ENCODE results near the gene CHD3.
A peak's percentile ranks its signal among the peaks of the same experiment; 100 is the strongest.
"Not testable (repeated sequence)": the region's sequence is repeated elsewhere in the genome, so short reads cannot be mapped to it uniquely, and the experiment has no call there.

CHD3 gene

DNA sequence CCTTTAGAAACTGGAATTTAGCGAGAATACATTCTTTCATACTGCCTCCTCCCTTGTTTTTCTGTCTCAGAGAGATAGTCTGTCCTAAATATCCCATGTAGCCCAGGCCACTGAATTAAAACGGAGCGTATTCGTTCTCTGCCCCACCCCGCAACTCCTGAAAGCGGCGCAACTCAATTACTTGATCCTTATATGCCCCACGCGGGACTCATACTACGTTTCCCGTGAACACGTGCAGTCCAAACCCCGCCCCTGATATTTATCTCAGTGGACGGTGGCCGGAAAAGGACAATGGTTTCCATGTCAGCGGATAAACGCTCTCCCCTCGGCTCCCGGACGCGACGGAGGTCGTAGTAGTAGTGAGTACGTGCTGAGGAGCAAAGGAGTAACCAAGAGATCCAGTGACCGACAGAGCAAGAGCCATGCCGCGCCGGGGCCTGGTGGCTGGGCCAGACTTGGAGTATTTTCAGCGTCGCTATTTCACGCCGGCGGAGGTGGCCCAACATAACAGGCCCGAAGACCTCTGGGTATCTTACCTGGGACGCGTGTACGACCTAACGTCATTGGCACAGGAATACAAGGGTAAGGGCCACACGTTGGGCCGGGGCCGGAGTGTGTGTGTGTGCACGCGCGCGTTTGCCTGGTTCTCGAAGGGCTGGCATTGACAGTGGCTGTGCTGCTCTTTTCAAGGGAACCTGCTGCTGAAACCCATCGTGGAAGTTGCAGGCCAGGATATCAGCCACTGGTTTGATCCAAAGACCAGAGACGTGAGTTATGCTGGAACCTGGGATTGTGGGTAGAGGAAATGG lies 30.7 kb upstream of the CHD3 start, which contains the start of gene CYB5D1:
CYB5D1 (plus strand) TSS at position 291 of the 809 bp plus-strand sequence; CDS start at position 423, 132 bp downstream.
- Histone ChIP-seq H3K9ac (ENCODE audit: low read length) (peak within 1 kb of the TSS; percentile 93), H3K4me1 (ENCODE audit: control insufficient read depth, insufficient read depth, low read length) (peaks cover 19% of the 10 kb centered on the region), H3K36me3 (ENCODE audit: control insufficient read depth, insufficient read depth, low read length) (peaks cover 15% of the 10 kb centered on the region), H3K9me3 (ENCODE audit: control insufficient read depth, insufficient read depth, low read depth, low read length) (no peaks in the 10 kb centered on the region), H3K4me3 (ENCODE audit: low read depth, low read length) (peak within 1 kb of the TSS; percentile 79), H3K27me3 (ENCODE audit: control insufficient read depth, insufficient read depth, low read length) (peaks cover 36% of the 10 kb centered on the region), H3K27ac (ENCODE audit: low read depth, low read length) (peak within 1 kb of the TSS; percentile 90)

GRCh38 chr17:7858522-7858810 lies 30.1 kb upstream of the CHD3 start:
- Histone ChIP-seq H3K27me3 (ENCODE audit: control insufficient read depth, insufficient read depth, low read length) (peaks cover 30% of the 10 kb centered on the region), H3K27ac (ENCODE audit: low read depth, low read length) (no peak overlapping the region), H3K9me3 (ENCODE audit: control insufficient read depth, insufficient read depth, low read depth, low read length) (no peaks in the 10 kb centered on the region), H3K9ac (ENCODE audit: low read length) (peak overlapping the region; percentile 93), H3K4me1 (ENCODE audit: control insufficient read depth, insufficient read depth, low read length) (peaks cover 17% of the 10 kb centered on the region), H3K4me3 (ENCODE audit: low read depth, low read length) (peak overlapping the region; percentile 79), H3K36me3 (ENCODE audit: control insufficient read depth, insufficient read depth, low read length) (peaks cover 18% of the 10 kb centered on the region)

- Histone ChIP-seq H3K4me3 (ENCODE audit: low read depth, low read length) (peak overlapping the region; percentile 79), H3K27ac (ENCODE audit: low read depth, low read length) (no peak overlapping the region), H3K9me3 (ENCODE audit: control insufficient read depth, insufficient read depth, low read depth, low read length) (no peaks in the 10 kb centered on the region), H3K9ac (ENCODE audit: low read length) (peak overlapping the region; percentile 93), H3K4me1 (ENCODE audit: control insufficient read depth, insufficient read depth, low read length) (peaks cover 17% of the 10 kb centered on the region), H3K36me3 (ENCODE audit: control insufficient read depth, insufficient read depth, low read length) (peaks cover 21% of the 10 kb centered on the region), H3K27me3 (ENCODE audit: control insufficient read depth, insufficient read depth, low read length) (peaks cover 25% of the 10 kb centered on the region)
These were observed 29.6 kb upstream of the CHD3 start for GRCh38 chr17:7859028-7859427.

DNA sequence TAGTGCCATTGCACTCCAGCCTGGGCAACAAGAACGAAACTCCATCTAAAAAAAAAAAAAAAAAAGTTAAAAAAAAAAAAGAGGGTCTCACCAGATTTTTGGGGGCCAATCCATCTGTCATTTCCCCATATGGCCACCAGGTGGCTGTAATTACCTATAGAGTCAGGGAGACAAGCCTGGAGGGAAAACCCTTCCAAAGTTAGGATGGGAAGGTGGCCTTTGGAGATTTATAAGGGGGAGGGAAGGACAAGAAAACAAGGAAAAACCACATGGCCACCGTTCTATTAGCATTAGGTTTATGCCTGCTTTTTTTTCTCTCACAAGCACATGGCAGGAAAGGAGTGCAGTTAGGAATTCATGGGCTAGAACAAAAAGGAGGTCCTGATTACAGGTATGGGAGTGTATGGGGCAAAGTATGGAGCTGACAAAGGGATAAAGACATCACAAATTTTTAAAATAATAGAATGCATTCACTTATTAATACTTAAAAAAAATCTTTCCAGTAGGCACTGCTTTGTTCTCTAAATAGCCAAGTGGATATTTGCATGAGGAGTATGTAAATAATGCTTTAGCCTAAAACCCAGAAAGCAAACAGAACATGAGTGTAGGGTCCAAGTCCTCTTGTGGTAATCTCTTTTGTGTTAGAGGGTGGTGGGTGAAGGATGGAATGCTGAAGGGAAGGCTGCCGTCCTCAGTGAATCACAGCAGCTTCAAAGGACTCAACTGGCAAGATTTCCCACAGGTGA lies 25.7 kb upstream of the CHD3 start:
- H3K36me3 ChIP-seq (ENCODE audit: control insufficient read depth, insufficient read depth, low read length), result peaks cover 22% of the 10 kb centered on the region
- no peaks in the 10 kb centered on the region for H3K27me3 ChIP-seq (ENCODE audit: control insufficient read depth, insufficient read depth, low read length)
- H3K4me1 ChIP-seq (ENCODE audit: control insufficient read depth, insufficient read depth, low read length), result peaks cover 5% of the 10 kb centered on the region; the same call in 1 of the 2 replicates
- H3K27ac ChIP-seq (ENCODE audit: low read depth, low read length), result no peak overlapping the region
- no peaks in the 10 kb centered on the region for H3K9me3 ChIP-seq (ENCODE audit: control insufficient read depth, insufficient read depth, low read depth, low read length)
- H3K4me3 ChIP-seq (ENCODE audit: low read depth, low read length), result no peak overlapping the region
- no peak overlapping the region for H3K9ac ChIP-seq (ENCODE audit: low read length)

GRCh38 chr17:7864384-7864783 lies 24.2 kb upstream of the CHD3 start:
- H3K9ac ChIP-seq (ENCODE audit: low read length); H3K27ac ChIP-seq (ENCODE audit: low read depth, low read length); H3K4me3 ChIP-seq (ENCODE audit: low read depth, low read length); H3K27me3 ChIP-seq (ENCODE audit: control insufficient read depth, insufficient read depth, low read length); H3K9me3 ChIP-seq (ENCODE audit: control insufficient read depth, insufficient read depth, low read depth, low read length); H3K4me1 ChIP-seq (ENCODE audit: control insufficient read depth, insufficient read depth, low read length): not testable (repeated sequence)
- H3K36me3 ChIP-seq (ENCODE audit: control insufficient read depth, insufficient read depth, low read length), result peaks cover 22% of the 10 kb centered on the region

DNA sequence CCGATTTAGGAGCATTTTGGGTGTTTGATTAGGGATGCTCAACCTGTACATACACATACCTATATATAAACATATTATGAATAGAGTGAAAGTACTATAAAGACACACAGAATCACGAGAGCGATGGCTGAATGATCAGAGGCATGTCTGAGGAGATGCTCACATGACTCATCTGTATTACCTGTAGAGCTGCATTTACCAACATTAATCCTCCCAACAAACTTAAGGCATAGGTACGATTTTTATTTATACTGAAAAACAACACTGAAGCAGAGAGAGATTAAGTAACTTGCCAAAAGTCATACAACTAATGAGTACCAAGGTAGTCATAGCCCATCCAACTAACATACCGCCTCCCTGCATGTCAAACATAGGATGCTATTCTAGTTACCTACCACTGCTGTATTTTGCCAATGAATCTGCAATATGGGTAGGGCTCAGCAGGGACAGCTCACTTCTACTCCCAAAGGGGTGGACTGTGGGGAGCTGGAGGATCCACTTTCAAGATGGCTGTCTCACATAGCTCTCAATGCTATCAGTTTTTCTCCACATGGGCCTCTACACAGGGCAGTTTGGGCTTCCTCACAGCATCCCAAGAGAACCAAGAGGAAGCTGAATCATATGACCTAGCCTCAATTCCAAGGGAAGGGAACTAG lies 23.5 kb upstream of the CHD3 start:
- H3K36me3 ChIP-seq (ENCODE audit: control insufficient read depth, insufficient read depth, low read length), result peaks cover 20% of the 10 kb centered on the region
- no peaks in the 10 kb centered on the region for H3K4me1 ChIP-seq (ENCODE audit: control insufficient read depth, insufficient read depth, low read length)
- H3K4me3 ChIP-seq (ENCODE audit: low read depth, low read length), result no peak overlapping the region
- H3K9ac ChIP-seq (ENCODE audit: low read length), result no peak overlapping the region
- no peaks in the 10 kb centered on the region for H3K27me3 ChIP-seq (ENCODE audit: control insufficient read depth, insufficient read depth, low read length)
- H3K9me3 ChIP-seq (ENCODE audit: control insufficient read depth, insufficient read depth, low read depth, low read length), result no peaks in the 10 kb centered on the region
- H3K27ac ChIP-seq (ENCODE audit: low read depth, low read length), result no peak overlapping the region

DNA sequence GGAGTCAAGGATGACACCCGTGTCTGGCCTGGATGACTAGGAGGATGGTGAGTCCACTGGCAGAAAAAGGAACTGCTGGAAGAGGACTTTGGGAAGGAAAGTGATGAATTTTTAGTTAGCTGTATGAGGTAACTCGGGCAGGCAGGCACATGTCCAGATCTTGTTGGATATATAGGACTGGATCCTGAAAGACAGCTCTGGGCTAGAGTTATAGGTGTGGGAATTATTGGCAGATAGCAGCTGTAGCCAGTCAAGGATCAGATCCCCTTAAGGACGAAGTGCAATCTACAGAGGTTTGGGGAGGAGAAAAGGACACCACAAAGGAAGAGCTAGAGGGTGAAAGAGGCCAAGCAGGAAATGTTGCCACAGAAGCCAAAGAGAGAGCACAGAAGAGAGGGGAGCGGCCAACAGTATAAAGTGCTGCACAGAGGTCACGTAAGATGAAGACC lies 20.7 kb upstream of the CHD3 start:
- H3K9ac ChIP-seq (ENCODE audit: low read length), result no peak overlapping the region
- no peak overlapping the region for H3K4me3 ChIP-seq (ENCODE audit: low read depth, low read length)
- H3K27me3 ChIP-seq (ENCODE audit: control insufficient read depth, insufficient read depth, low read length), result no peaks in the 10 kb centered on the region
- peaks cover 8% of the 10 kb centered on the region; the same call in 1 of the 2 replicates for H3K36me3 ChIP-seq (ENCODE audit: control insufficient read depth, insufficient read depth, low read length)
- no peaks in the 10 kb centered on the region for H3K4me1 ChIP-seq (ENCODE audit: control insufficient read depth, insufficient read depth, low read length)
- no peak overlapping the region for H3K27ac ChIP-seq (ENCODE audit: low read depth, low read length)
- no peaks in the 10 kb centered on the region for H3K9me3 ChIP-seq (ENCODE audit: control insufficient read depth, insufficient read depth, low read depth, low read length)

DNA sequence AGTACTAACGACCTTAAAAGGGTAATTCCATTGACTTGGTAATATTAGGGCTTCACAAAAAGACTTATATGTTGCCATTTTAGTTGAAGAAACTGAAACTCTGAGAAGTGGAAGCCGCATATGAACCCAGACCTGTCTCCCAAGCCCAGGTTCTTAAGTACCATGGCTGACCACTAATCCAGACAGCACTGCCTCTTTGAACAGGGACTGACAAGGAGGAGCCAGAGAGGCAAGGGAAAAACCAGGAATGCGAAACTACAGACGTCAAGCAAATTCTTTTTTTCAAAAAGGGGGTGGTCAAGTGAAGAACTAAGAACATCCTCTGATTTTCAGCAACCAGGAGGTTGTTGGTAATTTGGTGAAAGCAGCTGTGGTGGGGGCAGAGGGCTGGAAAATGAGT lies 15.5 kb upstream of the CHD3 start:
- Histone ChIP-seq H3K36me3 (ENCODE audit: control insufficient read depth, insufficient read depth, low read length) (no peaks in the 10 kb centered on the region), H3K4me3 (ENCODE audit: low read depth, low read length) (no peak overlapping the region), H3K9me3 (ENCODE audit: control insufficient read depth, insufficient read depth, low read depth, low read length) (no peaks in the 10 kb centered on the region), H3K4me1 (ENCODE audit: control insufficient read depth, insufficient read depth, low read length) (no peaks in the 10 kb centered on the region), H3K27me3 (ENCODE audit: control insufficient read depth, insufficient read depth, low read length) (no peaks in the 10 kb centered on the region), H3K9ac (ENCODE audit: low read length) (no peak overlapping the region), H3K27ac (ENCODE audit: low read depth, low read length) (no peak overlapping the region)

DNA sequence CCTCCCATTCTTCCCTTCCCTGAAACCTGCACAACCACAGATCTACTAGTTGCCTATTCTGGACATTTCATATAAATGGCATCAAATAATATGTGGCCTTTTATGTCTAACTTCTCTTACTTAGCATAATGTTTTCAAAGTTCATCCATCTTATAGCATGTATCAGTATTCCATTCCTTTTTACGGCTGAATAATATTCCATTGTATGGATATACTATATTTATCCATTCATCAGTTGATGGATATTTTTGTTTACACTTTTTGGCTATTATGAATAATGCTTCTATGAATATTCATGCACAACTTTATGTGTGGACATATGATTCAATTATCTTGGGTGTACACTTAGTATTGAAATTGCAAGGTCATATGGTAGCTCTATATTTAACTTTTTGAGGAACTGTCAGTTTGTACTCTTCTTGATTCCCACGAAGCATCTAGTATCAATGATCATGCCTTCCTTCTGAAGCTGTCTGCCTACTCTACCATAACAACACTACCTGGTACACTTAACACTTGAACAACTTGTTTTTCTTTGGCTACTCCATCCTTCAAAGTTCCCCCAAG lies 12.7 kb upstream of the CHD3 start:
- Histone ChIP-seq H3K36me3 (ENCODE audit: control insufficient read depth, insufficient read depth, low read length) (peaks cover 16% of the 10 kb centered on the region), H3K4me3 (ENCODE audit: low read depth, low read length) (no peak overlapping the region), H3K9ac (ENCODE audit: low read length) (no peak overlapping the region), H3K27me3 (ENCODE audit: control insufficient read depth, insufficient read depth, low read length) (no peaks in the 10 kb centered on the region), H3K4me1 (ENCODE audit: control insufficient read depth, insufficient read depth, low read length) (no peaks in the 10 kb centered on the region), H3K9me3 (ENCODE audit: control insufficient read depth, insufficient read depth, low read depth, low read length) (no peaks in the 10 kb centered on the region), H3K27ac (ENCODE audit: low read depth, low read length) (no peak overlapping the region)

DNA sequence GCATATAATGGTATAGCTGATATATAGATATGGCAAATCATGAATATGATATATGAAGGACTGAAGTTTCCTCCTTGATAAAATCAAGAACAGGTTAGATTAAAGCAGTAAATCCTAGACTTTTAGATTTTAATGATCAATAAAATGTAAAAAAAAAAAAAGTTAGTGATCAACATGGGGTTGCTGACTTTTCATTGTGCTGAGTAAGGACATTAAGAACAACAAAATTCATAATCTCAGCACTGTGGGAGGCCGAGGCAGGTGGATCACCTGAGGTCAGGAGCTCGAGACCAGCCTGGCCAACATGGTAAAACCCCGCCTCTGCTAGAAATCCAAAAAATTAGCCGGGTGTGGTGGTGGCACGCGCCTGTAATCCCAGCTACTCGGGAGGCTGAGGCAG lies 10.4 kb upstream of the CHD3 start:
- H3K27ac ChIP-seq (ENCODE audit: low read depth, low read length), result no peak overlapping the region
- H3K4me3 ChIP-seq (ENCODE audit: low read depth, low read length), result no peak overlapping the region
- H3K27me3 ChIP-seq (ENCODE audit: control insufficient read depth, insufficient read depth, low read length), result no peaks in the 10 kb centered on the region
- no peak overlapping the region for H3K9ac ChIP-seq (ENCODE audit: low read length)
- H3K36me3 ChIP-seq (ENCODE audit: control insufficient read depth, insufficient read depth, low read length), result peaks cover 29% of the 10 kb centered on the region
- no peaks in the 10 kb centered on the region; the same call in 1 of the 2 replicates for H3K4me1 ChIP-seq (ENCODE audit: control insufficient read depth, insufficient read depth, low read length)
- no peaks in the 10 kb centered on the region for H3K9me3 ChIP-seq (ENCODE audit: control insufficient read depth, insufficient read depth, low read depth, low read length)

Measured in HUES6 (cell line).